ENCODE results near the gene BIN2.

Gene BIN2

DNA sequence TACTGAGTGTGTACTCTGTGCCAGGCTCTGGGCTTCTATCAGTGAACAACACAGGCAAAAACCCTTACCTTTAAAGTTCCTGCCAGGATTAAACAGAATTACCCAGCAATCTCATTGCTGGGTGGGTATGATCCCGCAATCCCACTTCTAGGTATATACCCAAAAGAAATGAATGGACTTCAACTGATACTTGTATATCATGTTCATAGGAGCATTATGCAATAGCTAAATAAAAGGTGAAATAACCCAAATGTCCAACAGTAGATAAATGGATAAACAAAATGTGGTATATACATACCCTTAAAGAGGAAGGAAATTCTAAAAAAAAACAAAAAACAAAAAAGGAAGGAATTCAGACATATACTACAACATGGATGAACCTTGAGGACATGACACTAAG lies 70.7 kb downstream of the BIN2 start:
- no peak for DNase-seq

- no peak for DNase-seq
Observed at GRCh38 chr12:51247523-51248206, 76.3 kb downstream of the BIN2 start.

DNA sequence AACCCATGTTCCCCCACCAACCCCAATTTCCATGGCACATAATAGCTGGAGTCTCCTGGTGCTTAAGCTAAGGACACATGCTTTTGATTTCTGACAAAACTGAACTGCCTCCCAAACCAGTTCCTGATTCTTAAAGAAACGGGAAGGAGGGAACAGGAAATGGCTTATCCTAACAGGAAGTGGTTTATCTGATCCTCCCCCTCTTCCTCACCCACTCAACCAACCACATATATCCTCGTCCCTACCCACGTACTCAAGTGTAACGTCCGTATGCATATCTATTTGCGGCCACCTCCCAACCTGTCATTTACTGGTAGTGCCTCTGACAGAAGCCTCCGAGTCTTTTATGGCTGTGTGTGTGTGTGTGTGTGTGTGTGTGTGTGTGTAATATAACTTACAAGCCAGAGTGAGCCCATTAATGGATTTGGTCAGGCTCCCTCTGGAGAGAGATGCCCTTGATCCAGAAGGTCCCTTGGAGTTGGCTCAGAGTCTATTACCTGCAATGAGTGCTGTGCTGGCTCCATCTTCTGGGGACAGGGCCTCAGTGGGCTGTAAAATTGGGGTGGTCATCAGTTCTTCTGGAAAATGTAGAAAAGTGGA lies 77.6 kb downstream of the BIN2 start:
- DNase-seq, result peak; percentile 43

GRCh38 chr12:51245476-51246253 lies 78.3 kb downstream of the BIN2 start:
- no peak for DNase-seq

DNA sequence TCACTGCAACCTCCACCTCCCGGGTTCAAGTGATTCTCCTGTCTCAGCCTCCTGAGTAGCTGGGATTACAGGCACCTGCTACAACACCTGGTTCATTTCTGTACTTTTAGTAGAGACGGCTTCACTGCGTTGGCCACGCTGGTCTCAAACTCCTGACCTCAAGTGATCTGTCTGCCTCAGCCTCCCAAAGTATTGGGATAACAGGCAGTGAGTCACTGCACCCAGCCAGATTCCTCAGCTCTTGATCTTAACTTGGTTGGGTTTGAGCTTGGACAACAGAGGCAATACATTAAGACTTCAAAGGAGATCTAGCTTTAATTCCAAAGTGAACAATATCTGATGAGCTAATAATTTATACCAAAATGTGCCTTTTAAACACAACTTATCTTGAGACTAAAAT lies 79.7 kb downstream of the BIN2 start:
- no peak for DNase-seq

GRCh38 chr12:51242876-51243275 lies 81.1 kb downstream of the BIN2 start:
- no peak for DNase-seq

- no peak for DNase-seq
Observed at GRCh38 chr12:51242120-51242519, 81.9 kb downstream of the BIN2 start.

DNA sequence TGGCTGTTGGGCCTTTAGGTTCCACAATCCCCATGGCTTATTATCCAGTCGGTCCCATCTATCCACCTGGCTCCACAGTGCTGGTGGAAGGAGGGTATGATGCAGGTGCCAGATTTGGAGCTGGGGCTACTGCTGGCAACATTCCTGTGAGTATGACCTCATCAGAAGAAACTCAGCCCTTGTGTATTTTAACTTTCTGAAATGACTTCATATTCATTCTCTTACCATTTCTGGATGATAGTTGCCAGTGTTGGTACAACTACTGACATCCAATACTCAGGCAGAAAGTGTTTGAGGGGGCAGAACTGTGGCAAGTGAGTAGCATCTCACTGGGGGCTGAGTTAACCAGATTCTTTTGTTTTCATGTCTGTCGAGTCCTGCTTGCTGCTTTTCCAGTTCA lies 83.0 kb downstream of the BIN2 start:
- DNase-seq, result no peak

DNA sequence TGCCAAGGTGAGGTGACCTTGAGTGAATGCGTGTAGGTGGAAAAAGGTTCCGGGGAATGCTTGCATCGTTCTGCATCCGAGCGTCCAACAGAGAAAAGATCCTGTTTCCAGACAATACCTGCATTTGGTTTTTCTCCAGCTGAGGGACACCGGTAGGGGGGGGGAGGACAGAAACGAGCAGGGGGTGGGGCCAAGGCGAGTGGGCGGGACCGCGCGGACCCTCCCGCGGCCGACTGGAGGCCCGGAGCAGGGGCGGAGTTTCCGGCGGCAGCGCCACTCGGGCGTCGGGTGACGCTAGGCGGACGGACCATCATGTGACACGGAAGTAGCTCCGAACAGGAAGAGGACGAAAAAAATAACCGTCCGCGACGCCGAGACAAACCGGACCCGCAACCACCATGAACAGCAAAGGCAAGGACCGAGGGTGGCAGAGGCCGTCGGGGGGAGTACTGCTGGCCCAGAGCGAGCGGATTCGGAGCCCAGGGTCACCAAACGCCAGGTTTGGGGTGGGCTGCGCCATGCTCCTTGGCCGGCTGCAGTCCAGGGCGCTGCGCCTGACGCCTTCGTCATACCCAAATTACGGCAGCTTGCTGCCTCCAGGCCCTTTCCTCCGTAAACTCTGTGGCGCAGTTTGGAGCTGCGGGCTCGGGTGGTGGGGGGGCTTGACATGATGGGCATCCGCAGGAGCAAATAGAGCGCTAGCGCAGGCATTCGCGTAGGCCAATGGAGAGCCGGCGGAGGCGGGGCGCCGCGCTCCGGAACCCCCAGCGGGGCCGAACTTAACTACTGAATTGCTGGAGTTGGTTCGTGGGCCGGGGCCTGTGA lies 85.3 kb downstream of the BIN2 start, which contains the start of gene DAZAP2:
Gene DAZAP2 (plus strand): TSS at position 317 of the 825 bp plus-strand sequence. CDS start 82 bp downstream, at position 399.
- peak; percentile 84 for DNase-seq

DNA sequence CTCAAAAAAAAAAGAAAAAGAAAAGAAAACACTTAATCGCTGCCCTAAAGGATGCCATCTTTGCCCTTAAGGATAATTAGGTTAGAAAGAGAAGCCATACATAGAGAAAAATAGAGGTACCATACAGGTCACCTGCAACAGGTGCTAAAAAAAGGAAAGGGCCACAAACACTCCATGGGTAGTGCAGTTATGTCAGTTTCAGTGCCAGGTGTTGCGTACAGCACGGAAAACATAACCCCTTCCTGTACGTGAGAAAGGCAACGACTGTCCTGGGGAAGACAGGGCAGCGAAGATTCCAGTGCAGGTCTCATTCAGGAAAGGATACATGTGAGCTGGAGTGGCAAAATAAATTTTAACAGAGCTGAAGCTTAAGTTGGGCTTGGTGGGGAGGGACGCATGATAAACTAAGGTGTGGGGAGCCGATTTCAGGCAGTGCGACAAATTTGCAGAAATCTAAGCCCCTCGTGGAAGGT lies 85.9 kb downstream of the BIN2 start:
- DNase-seq, result peak; percentile 30

GRCh38 chr12:51234530-51234929 lies 89.4 kb downstream of the BIN2 start:
- no peak for DNase-seq

GRCh38 chr12:51232642-51233041 lies 91.3 kb downstream of the BIN2 start:
- no peak for DNase-seq
